MM.1S (cell line): ENCODE data around the gene XAGE1B.
"Not testable (repeated sequence)": the region's sequence is repeated elsewhere in the genome, so short reads cannot be mapped to it uniquely, and the experiment has no call there.

Experiments
- EZH2 ChIP-seq: fragments of 300-600 bp; sonication (generic); optimal IDR thresholded peaks from 2 replicates; pipeline ENCODE3; 2017; ENCODE audit warnings: low read depth, mild to moderate bottlenecking, antibody characterized with exemption, low read length, mixed read lengths
- EZH2phosphoT487 ChIP-seq: fragments of 300-600 bp; sonication (generic); IDR thresholded peaks from 2 replicates; pipeline ENCODE4 v1.6.1; 2018; ENCODE audit warnings: antibody characterized with exemption, low read length
- TF ChIP-seq, protein P1 (sequence below): fragments of 300-600 bp; sonication (generic); IDR thresholded peaks from 2 replicates; pipeline ENCODE4 v1.5.1; 2016; ENCODE audit warnings: antibody characterized with exemption, low read length, mixed read lengths

- TF ChIP-seq, protein P1, sequence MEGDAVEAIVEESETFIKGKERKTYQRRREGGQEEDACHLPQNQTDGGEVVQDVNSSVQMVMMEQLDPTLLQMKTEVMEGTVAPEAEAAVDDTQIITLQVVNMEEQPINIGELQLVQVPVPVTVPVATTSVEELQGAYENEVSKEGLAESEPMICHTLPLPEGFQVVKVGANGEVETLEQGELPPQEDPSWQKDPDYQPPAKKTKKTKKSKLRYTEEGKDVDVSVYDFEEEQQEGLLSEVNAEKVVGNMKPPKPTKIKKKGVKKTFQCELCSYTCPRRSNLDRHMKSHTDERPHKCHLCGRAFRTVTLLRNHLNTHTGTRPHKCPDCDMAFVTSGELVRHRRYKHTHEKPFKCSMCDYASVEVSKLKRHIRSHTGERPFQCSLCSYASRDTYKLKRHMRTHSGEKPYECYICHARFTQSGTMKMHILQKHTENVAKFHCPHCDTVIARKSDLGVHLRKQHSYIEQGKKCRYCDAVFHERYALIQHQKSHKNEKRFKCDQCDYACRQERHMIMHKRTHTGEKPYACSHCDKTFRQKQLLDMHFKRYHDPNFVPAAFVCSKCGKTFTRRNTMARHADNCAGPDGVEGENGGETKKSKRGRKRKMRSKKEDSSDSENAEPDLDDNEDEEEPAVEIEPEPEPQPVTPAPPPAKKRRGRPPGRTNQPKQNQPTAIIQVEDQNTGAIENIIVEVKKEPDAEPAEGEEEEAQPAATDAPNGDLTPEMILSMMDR = not testable (repeated sequence)
- not testable (repeated sequence) for TF ChIP-seq EZH2phosphoT487, EZH2
These were observed 45.6 kb downstream of the XAGE1B start for GRCh38 chrX:52471301-52471700.
